Measurements from ENCODE around the gene GPRC6A. TPM values are rescaled to one million over a fixed set of nuclear protein-coding genes. Genes with fewer than 3 reads are reported as not detected.

GPRC6A gene, protein sequence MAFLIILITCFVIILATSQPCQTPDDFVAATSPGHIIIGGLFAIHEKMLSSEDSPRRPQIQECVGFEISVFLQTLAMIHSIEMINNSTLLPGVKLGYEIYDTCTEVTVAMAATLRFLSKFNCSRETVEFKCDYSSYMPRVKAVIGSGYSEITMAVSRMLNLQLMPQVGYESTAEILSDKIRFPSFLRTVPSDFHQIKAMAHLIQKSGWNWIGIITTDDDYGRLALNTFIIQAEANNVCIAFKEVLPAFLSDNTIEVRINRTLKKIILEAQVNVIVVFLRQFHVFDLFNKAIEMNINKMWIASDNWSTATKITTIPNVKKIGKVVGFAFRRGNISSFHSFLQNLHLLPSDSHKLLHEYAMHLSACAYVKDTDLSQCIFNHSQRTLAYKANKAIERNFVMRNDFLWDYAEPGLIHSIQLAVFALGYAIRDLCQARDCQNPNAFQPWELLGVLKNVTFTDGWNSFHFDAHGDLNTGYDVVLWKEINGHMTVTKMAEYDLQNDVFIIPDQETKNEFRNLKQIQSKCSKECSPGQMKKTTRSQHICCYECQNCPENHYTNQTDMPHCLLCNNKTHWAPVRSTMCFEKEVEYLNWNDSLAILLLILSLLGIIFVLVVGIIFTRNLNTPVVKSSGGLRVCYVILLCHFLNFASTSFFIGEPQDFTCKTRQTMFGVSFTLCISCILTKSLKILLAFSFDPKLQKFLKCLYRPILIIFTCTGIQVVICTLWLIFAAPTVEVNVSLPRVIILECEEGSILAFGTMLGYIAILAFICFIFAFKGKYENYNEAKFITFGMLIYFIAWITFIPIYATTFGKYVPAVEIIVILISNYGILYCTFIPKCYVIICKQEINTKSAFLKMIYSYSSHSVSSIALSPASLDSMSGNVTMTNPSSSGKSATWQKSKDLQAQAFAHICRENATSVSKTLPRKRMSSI
- not detected for total RNA-seq

DNA sequence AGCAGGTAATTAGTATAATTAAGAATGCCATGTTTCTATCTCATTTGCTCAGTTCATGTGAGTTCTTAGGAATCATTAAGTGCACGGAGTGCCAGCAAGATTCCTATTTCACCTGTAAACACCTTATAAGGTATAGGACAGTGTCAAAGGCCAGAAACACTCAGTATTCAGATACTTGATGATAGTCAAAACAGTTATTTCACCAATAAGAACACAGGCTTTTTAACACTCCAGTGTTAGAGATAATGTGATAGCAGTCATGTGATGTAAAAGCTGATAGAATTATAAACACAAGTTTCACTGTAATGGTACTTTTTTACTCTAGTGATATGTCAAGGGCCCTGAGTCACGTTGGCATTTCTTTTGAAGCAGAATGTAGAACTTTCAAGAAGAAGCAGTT lies at the start of gene GPRC6A:
Gene GPRC6A, minus strand, starts transcription at position 101 of the 400 bp plus-strand sequence. Its CDS starts 70 bp downstream, at position 31.

GRCh38 chr6:116876635-116877611 lies 48.0 kb upstream of the GPRC6A start, which contains the start of gene RFX6:
TSS of gene RFX6 (plus strand) at chr6:116877242. CDS start at chr6:116877276, 34 bp downstream.

DNA sequence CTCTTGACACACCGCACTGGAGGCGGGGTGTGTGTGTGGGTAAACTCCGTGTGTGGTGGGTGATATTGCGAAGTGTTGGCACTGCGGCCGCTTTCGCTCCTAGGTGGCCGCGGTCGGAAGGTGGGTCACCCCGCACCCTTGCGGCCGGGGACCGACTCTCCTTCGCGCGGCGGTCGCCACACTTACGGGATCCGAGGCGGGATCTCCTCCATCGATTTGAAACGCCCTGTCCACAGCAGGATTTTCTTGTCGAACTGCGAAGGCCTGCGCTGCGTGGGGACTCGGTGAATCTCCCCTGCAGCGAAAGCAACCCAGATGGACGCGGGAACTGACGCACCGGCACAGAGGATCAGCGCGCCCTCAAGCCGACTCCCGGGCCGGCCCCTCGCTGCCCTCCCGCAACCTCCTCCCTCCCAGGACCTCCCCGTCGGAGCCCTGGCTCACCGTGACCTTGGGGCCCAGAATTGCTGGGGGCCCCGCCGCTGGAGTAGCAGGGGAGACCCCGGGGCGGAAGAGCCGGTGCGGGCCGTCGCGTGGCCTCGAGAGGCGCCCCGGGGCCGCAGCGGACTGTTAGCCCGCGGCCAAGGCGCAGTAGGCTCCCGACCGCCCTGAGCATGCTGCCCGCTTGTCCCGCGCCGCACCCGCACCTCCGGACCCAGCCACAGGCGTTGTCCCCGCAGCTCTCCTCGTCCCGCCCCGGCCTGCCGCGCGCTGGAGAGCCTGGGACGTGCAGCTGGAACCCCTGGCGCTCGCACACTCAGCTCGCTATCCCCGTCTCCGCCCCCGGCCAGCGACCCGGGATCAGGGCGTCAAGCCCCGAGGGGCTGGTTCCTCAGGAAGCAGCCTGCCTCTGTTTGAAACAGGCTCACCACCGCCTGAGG lies 63.7 kb downstream of the GPRC6A start, which contains the start of gene FAM162B:
Gene FAM162B, minus strand, starts transcription at position 759 of the 881 bp plus-strand sequence. Its CDS starts 143 bp downstream, at position 616.

Other genes with a start within 250 kb of the GPRC6A start
- gene RSPH4A, start 212.6 kb downstream of the GPRC6A start, total RNA-seq: 2.8 TPM
- gene ZUP1, start 160.3 kb downstream of the GPRC6A start, total RNA-seq: 25.5 TPM
- gene KPNA5, start 147.9 kb downstream of the GPRC6A start, total RNA-seq: 49.8 TPM
- 5.6 TPM for gene FAM162B, start 63.4 kb downstream of the GPRC6A start, total RNA-seq
- not detected for gene RFX6, start 48.2 kb upstream of the GPRC6A start, total RNA-seq

Data from camera-type eye (tissue), 1 donor.